ENCODE data around the gene SPINK8. TPM values are rescaled to one million over a fixed set of nuclear protein-coding genes. Genes with fewer than 3 reads are reported as not detected.

Gene SPINK8
- total RNA-seq, 1 experiment from 2014 or later = not detected

GRCh38 chr3:48286308-48286707 is 47.2 kb downstream of the SPINK8 start:
- CTCF ChIA-PET = no interaction called here
- intact Hi-C loops (cut with micrococcal nuclease) = no loop called here
- H3K27ac ChIP-seq (ENCODE audit: low read depth, low read length) = no peak overlapping the region
- H3K36me3 ChIP-seq (ENCODE audit: control insufficient read depth in 1 of 2, insufficient read depth in 2 of 2, low read length in 2 of 2) = no peaks in the 10 kb centered on the region
- H3K4me1 ChIP-seq (ENCODE audit: control insufficient read depth in 1 of 2, insufficient read depth in 2 of 2, low read length in 2 of 2) = no peaks in the 10 kb centered on the region
- H3K9me2 ChIP-seq (ENCODE audit: insufficient read depth) = 0 out of 2 replicates have a peak, but pooled peaks cover 6% of the 10 kb centered on the region
- POLR2A ChIA-PET = no interaction called here
- no peak overlapping the region for H3K9ac ChIP-seq (ENCODE audit: low read length)
- no peak for DNase-seq (ENCODE audit: low read depth, low spot score)
- H3K4me3 ChIP-seq (replicated peaks in 1 of 2; ENCODE audit: low read depth in 1 of 2, low read length in 2 of 2) = no peak overlapping the region
- no peak overlapping the region for H3K4me2 ChIP-seq (ENCODE audit: low read length)
- H3K9me3 ChIP-seq (ENCODE audit: control insufficient read depth in 1 of 2, insufficient read depth in 1 of 2, low read depth in 1 of 2, low read length in 2 of 2) = no peaks in the 10 kb centered on the region
- H2AFZ ChIP-seq (ENCODE audit: low read depth, low read length, poor library complexity, severe bottlenecking) = no peak overlapping the region
- no peak for TF ChIP-seq RAD21 (IDR thresholded peaks at IDR 0.05; ENCODE audit: low read depth)
- TF ChIP-seq JUND (IDR thresholded peaks at IDR 0.05) = no peak
- no peak for TF ChIP-seq FOSL1 (IDR thresholded peaks at IDR 0.05; ENCODE audit: low read depth)
- TF ChIP-seq SP1 (IDR thresholded peaks at IDR 0.05; ENCODE audit: low read depth) = no peak
- no peak for TF ChIP-seq EGR1 (IDR thresholded peaks at IDR 0.05; ENCODE audit: low read depth)
- TF ChIP-seq, protein P1, sequence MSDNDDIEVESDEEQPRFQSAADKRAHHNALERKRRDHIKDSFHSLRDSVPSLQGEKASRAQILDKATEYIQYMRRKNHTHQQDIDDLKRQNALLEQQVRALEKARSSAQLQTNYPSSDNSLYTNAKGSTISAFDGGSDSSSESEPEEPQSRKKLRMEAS (IDR thresholded peaks at IDR 0.05) = no peak
- no peaks in the 10 kb centered on the region for H3K27me3 ChIP-seq (ENCODE audit: insufficient read depth, low read length)
- no peaks in the 10 kb centered on the region for H4K20me1 ChIP-seq (ENCODE audit: insufficient read depth)
- RAD21 ChIA-PET (ENCODE audit: low non-redundant PET in 1 of 2, low total read pairs in 2 of 2, uncharacterized antibody in 2 of 2, unreplicated experiment in 2 of 2) = interaction anchor here in 1 of 2 experiments (0.6 kb wide), 1 partner anchor 103 kb away, joined by 3 read pairs; no protein-coding TSS in a partner anchor
- no peaks in the 10 kb centered on the region for H3K79me2 ChIP-seq (ENCODE audit: insufficient read depth, low read length)
- no peak for ATAC-seq
- no TSS peak for BruUV-seq (replicated peaks)

DNA sequence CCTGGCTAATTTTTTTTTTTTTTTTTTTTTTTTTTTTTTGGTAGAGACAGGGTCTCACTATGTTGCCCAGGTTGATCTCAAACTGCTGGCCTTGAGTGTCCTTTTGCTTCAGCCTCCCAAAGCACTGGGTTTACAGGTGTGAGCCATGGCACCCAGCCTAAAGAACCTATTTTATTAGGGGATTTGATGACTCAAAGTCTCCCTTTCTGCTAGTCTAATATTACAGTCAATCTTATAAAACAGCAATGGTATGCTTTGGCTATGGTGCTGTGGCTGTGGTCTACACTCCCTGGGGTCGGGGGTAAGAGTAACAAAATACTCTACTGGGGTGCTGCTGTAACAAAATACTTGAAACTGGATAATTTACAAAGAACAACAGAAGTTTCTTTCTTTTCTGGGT is 47.8 kb downstream of the SPINK8 start:
- BruUV-seq (replicated peaks) = no TSS peak
- no peaks in the 10 kb centered on the region for H3K9me3 ChIP-seq (ENCODE audit: control insufficient read depth in 1 of 2, insufficient read depth in 1 of 2, low read depth in 1 of 2, low read length in 2 of 2)
- RAD21 ChIA-PET (ENCODE audit: low non-redundant PET in 1 of 2, low total read pairs in 2 of 2, uncharacterized antibody in 2 of 2, unreplicated experiment in 2 of 2) = interaction anchor here in 1 of 2 experiments (0.6 kb wide), 1 partner anchor 104 kb away, joined by 3 read pairs; no protein-coding TSS in a partner anchor
- H3K36me3 ChIP-seq (ENCODE audit: control insufficient read depth in 1 of 2, insufficient read depth in 2 of 2, low read length in 2 of 2) = no peaks in the 10 kb centered on the region
- CTCF ChIA-PET = interaction anchor here (0.9 kb wide), 1 partner anchor 152 kb away, joined by 3 read pairs; no protein-coding TSS in a partner anchor
- no peaks in the 10 kb centered on the region for H4K20me1 ChIP-seq (ENCODE audit: insufficient read depth)
- POLR2A ChIA-PET = no interaction called here
- ATAC-seq = no peak
- no peaks in the 10 kb centered on the region for H3K27me3 ChIP-seq (ENCODE audit: insufficient read depth, low read length)
- intact Hi-C loops (cut with micrococcal nuclease) = no loop called here
- H3K27ac ChIP-seq (ENCODE audit: low read depth, low read length) = no peak overlapping the region
- H3K4me1 ChIP-seq (ENCODE audit: control insufficient read depth in 1 of 2, insufficient read depth in 2 of 2, low read length in 2 of 2) = no peaks in the 10 kb centered on the region
- no peak overlapping the region for H3K9ac ChIP-seq (ENCODE audit: low read length)
- 0 out of 2 replicates have a peak, but pooled peaks cover 6% of the 10 kb centered on the region for H3K9me2 ChIP-seq (ENCODE audit: insufficient read depth)
- H3K79me2 ChIP-seq (ENCODE audit: insufficient read depth, low read length) = no peaks in the 10 kb centered on the region
- DNase-seq (ENCODE audit: low read depth, low spot score) = no peak
- no peak overlapping the region for H3K4me2 ChIP-seq (ENCODE audit: low read length)
- no peak overlapping the region for H2AFZ ChIP-seq (ENCODE audit: low read depth, low read length, poor library complexity, severe bottlenecking)
- no peak overlapping the region for H3K4me3 ChIP-seq (replicated peaks in 1 of 2; ENCODE audit: low read depth in 1 of 2, low read length in 2 of 2)
- TF ChIP-seq ZFX (IDR thresholded peaks at IDR 0.05) (no peak), POLR2A (IDR thresholded peaks at IDR 0.05; ENCODE audit: borderline replicate concordance, extremely low read depth, insufficient read depth, insufficient read length) (no peak), TCF7L2 (IDR thresholded peaks at IDR 0.05; ENCODE audit: borderline replicate concordance, extremely low read depth, insufficient read depth, insufficient read length) (no peak), YY1 (IDR thresholded peaks at IDR 0.05; ENCODE audit: extremely low read depth, insufficient replicate concordance, low read depth, low read length) (no peak), FOSL1 (IDR thresholded peaks at IDR 0.05; ENCODE audit: low read depth) (no peak), CBX3 (IDR thresholded peaks at IDR 0.05; ENCODE audit: low read depth) (no peak), JUND (IDR thresholded peaks at IDR 0.05) (no peak), CEBPB (IDR thresholded peaks at IDR 0.05; ENCODE audit: low read depth) (no peak), REST (IDR thresholded peaks at IDR 0.05; ENCODE audit: low read depth) (no peak), SIN3A (IDR thresholded peaks at IDR 0.05; ENCODE audit: low read depth) (no peak)
- TF ChIP-seq, protein P2, sequence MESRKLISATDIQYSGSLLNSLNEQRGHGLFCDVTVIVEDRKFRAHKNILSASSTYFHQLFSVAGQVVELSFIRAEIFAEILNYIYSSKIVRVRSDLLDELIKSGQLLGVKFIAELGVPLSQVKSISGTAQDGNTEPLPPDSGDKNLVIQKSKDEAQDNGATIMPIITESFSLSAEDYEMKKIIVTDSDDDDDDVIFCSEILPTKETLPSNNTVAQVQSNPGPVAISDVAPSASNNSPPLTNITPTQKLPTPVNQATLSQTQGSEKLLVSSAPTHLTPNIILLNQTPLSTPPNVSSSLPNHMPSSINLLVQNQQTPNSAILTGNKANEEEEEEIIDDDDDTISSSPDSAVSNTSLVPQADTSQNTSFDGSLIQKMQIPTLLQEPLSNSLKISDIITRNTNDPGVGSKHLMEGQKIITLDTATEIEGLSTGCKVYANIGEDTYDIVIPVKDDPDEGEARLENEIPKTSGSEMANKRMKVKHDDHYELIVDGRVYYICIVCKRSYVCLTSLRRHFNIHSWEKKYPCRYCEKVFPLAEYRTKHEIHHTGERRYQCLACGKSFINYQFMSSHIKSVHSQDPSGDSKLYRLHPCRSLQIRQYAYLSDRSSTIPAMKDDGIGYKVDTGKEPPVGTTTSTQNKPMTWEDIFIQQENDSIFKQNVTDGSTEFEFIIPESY (IDR thresholded peaks at IDR 0.05; ENCODE audit: extremely low read depth, insufficient replicate concordance, low read length) = no peak
- TF ChIP-seq, protein P1 (IDR thresholded peaks at IDR 0.05) = no peak
- TF ChIP-seq, protein P3, sequence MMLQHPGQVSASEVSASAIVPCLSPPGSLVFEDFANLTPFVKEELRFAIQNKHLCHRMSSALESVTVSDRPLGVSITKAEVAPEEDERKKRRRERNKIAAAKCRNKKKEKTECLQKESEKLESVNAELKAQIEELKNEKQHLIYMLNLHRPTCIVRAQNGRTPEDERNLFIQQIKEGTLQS (IDR thresholded peaks at IDR 0.05) = no peak
